Stimulated activated CD4-positive, alpha-beta T cell treated with anti-CD3 and anti-CD28 coated beads, Interleukin-12 subunit alpha, Interleukin-12 subunit beta, amount 100 ng/mL, for 4 hours (primary cell): ENCODE results near the gene TCEANC2.

Experiments used
- DNase-seq: peaks from one replicate; pipeline ENCODE4 v3.0.0-alpha.2; 2020

Gene TCEANC2

DNA sequence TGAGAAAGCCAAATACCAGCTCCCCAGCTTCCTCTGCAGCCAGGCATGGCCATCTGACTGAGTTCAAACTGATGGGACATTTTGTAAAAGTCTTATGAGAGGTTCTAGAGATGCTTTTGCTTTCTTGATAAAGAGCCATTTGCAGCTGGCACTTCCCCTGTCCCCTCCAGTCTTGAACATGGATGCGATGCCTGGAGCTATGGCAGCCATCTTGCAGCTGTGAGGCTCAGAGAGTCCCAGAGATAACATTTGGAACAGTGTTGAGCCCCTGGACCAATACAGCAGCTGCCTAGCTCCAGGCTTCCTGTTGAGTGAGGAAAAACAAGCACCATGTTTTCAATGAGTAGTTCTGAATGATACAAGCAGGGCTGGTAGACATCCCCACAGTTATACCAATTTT, 85.6 kb downstream of the TCEANC2 start:
- DNase-seq: no peak

DNA sequence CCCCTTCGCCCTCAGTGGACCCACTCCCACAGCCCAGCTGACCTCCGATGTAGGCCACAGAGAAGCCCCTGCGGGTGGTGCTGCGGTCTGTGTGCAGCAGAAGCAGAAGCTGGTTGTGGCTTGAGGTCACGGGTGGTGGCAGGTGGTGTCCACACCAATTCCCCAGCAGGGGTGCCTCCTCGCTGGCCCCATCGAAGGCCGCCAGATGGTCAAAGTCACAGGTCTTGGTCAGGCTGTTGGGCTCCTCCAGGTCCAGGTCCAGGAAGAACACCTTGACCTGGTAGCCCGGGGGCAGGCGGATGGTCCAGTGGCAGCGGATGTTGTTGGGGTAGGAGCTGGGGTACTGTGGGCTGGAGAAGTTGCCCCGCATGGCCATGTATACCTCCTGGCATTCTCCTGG, 86.3 kb downstream of the TCEANC2 start:
- no peak for DNase-seq

DNA sequence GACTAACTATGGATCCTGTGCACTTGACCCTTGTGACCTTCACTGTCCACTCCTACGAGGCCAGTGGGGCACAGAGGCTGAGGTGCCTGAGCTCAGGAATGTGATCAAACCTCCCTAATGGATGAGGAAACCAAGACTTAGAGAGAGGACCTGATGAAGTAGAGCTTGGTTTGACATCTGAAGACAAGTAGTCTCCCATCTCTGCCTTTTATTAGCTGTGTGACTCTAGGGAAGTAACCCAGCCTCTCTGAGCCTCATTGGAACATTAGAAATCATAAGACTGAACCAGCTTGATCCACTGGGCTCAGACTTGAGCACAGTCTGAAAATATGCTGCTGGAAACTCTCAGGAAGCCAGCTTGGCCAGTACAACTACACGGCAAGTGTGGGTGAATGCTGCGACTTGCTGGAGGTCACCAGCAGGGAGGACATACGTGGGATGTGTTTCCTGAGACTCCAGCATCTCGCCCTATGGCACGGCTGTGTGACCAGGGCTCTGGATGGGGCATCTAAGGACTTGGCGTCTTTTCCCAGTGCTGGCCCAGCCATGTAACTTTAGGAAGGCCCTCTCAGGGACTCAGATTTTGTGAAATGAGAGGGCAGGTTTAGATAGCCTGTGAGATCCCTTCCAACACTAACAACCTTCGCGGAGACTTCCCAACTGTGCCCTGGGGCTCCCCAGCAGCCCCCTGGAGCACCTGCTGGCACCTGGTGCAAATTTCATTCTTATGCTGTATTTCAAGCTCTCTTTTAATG, 88.9 kb downstream of the TCEANC2 start:
- no peak for DNase-seq

DNA sequence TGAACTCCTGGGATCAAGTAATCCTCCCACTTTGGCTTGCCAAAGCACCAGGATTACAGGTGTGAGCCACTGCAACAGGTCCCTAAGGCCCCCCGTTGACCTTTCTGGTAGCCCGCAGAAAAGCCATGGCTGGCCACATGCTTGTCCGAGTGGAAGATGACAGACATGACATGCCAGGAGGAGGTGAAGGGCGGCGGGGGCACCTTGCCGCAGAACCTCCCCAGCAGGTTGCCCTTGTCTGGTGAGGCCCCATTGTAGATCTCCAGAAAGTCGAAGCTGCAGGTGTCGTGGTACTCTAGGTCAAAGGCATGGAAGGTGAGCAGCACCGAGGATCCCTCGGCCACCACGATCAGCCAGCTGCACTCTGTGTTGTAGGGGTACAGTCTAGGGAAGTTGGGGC, 91.0 kb downstream of the TCEANC2 start:
- DNase-seq: no peak

- DNase-seq: no peak
These were observed 96.3 kb downstream of the TCEANC2 start for GRCh38 chr1:54149734-54150133.

DNA sequence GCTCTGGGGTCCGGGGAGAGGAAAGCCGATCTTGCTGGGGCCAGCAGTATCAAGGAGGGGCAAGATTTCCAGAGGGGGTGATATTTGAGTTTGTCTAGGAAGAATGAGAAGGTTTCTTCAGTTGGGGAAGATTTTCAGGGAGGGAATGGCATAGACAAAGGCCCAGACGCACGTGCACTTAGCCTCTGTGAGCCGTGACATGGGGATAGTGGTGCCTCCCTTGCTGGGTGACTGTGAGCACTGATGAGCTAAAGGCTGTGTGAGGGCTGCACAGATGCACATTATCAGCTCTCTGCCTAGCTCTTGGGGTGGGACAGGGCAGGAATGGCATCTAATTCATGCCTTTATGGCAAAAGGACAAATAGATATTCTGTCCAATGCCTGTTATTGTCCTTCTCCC, 97.6 kb downstream of the TCEANC2 start:
- DNase-seq: no peak

- DNase-seq: no peak
These were observed 99.3 kb downstream of the TCEANC2 start, which contains the start of gene CDCP2 for GRCh38 chr1:54152696-54153095. Gene CDCP2 (minus strand): TSS chr1:54153000. CDS start chr1:54152922, 78 bp downstream.

DNA sequence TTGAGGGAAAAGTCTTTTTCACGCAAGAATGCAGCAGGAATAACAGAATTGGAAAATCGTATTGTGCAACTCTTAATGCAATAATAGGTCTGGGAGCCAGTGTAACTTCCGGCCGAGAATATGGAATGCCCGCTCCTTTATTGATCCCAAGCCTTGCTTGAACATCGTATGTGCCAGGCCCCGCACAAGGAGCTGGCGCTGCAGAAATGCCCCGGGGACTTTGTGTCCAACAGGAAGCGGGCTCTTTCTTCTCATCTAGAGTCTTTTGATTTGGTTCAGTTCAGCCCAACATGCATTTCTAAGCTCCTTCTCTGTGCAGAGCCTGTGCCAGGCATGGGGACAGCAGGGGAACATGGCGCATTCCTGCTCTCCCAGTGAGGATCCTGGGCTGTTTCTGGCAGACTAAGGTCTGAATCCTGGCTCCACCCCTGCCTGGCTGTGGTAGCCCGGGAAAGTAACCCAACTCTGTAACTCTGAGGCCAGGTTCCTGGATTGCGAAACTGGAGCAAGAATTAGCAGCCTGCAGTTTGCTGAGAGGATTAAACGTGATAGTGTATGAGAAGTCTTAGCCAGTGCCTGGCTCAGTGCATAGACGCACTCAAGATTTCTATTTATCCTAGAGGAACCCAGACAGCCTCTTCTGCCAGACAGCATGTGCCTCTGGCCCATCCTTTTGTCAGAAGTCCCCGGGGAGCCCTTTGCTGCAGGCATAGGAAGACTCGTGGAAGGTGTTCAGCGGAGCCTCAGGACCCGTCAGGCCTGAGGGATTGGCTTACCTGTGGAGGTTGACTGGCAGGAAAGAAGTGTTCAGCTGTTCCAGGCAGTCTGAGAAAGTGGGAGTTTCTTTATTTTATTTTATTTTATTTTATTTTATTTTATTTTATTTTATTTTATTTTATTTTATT, 100.4 kb downstream of the TCEANC2 start:
- no peak for DNase-seq
